Measurements from ENCODE around the gene SOS1. TPM values are rescaled to one million over a fixed set of nuclear protein-coding genes. Genes with fewer than 3 reads are reported as not detected.

SOS1 gene
- total RNA-seq, 1 experiment from 2014 or later, result 28.4 TPM

GRCh38 chr2:38957972-38958371, 162.9 kb downstream of the SOS1 start:
- Mint-ChIP-seq H3K9me3 (peaks cover 3% of the 10 kb centered on the region; the same call in 1 of the 2 replicates), H3K27me3 (ENCODE audit: low read depth) (peaks cover 54% of the 10 kb centered on the region), H3K36me3 (0 out of 2 replicates have a peak, but pooled peaks cover 3% of the 10 kb centered on the region), H3K4me1 (peaks cover 5% of the 10 kb centered on the region; the same call in 1 of the 2 replicates), H3K4me3 (no peak overlapping the region), H3K27ac (no peak overlapping the region)
- ChIA-PET POLR2A (no interaction called here), CTCF (interaction anchor here (1.4 kb wide), 1 partner anchor 10 kb away, joined by 11 read pairs; no protein-coding TSS in a partner anchor)
- TF ChIP-seq SMAD3 (CRISPR knock-in tag; IDR thresholded peaks at IDR 0.05; ENCODE audit: borderline replicate concordance) (no peak), GRHL2 (CRISPR knock-in tag; IDR thresholded peaks at IDR 0.05; ENCODE audit: insufficient replicate concordance, severe bottlenecking) (no peak), ZNF671 (CRISPR knock-in tag; IDR thresholded peaks at IDR 0.05) (no peak)
- TF ChIP-seq, protein P1, sequence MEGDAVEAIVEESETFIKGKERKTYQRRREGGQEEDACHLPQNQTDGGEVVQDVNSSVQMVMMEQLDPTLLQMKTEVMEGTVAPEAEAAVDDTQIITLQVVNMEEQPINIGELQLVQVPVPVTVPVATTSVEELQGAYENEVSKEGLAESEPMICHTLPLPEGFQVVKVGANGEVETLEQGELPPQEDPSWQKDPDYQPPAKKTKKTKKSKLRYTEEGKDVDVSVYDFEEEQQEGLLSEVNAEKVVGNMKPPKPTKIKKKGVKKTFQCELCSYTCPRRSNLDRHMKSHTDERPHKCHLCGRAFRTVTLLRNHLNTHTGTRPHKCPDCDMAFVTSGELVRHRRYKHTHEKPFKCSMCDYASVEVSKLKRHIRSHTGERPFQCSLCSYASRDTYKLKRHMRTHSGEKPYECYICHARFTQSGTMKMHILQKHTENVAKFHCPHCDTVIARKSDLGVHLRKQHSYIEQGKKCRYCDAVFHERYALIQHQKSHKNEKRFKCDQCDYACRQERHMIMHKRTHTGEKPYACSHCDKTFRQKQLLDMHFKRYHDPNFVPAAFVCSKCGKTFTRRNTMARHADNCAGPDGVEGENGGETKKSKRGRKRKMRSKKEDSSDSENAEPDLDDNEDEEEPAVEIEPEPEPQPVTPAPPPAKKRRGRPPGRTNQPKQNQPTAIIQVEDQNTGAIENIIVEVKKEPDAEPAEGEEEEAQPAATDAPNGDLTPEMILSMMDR (IDR thresholded peaks at IDR 0.05), result no peak
- DNase-seq (ENCODE audit: low spot score) (no peak), ATAC-seq (no peak)

DNA sequence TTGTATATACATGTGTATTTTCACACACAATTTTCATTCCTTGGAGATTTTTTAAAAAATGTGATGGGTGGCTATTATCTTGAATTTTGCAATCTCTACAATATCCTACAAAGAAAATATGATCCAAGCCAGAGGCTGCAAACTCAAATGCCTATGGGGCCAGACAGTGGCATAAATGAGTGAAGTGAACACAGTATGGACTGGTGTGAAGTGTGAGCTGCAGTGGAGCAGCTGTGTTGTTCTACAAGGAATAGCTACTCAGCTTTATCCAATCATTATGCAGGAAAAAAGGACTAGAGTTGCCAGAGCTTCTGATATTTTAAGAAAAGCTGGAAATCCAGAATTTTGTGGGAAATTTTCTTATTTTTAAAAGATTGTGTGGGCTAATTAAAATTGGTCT, 169.1 kb downstream of the SOS1 start:
- Mint-ChIP-seq H3K27ac (no peak overlapping the region), H3K4me3 (no peak overlapping the region), H3K4me1 (peaks cover 10% of the 10 kb centered on the region), H3K36me3 (no peaks in the 10 kb centered on the region), H3K9me3 (no peaks in the 10 kb centered on the region), H3K27me3 (ENCODE audit: low read depth) (peaks cover 3% of the 10 kb centered on the region)
- ATAC-seq, result no peak
- ChIA-PET CTCF (no interaction called here), POLR2A (no interaction called here)
- DNase-seq (ENCODE audit: low spot score), result no peak
- no peak for TF ChIP-seq SMAD3 (CRISPR knock-in tag; IDR thresholded peaks at IDR 0.05; ENCODE audit: borderline replicate concordance)

- TF ChIP-seq, protein P2, sequence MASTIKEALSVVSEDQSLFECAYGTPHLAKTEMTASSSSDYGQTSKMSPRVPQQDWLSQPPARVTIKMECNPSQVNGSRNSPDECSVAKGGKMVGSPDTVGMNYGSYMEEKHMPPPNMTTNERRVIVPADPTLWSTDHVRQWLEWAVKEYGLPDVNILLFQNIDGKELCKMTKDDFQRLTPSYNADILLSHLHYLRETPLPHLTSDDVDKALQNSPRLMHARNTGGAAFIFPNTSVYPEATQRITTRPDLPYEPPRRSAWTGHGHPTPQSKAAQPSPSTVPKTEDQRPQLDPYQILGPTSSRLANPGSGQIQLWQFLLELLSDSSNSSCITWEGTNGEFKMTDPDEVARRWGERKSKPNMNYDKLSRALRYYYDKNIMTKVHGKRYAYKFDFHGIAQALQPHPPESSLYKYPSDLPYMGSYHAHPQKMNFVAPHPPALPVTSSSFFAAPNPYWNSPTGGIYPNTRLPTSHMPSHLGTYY (CRISPR knock-in tag; IDR thresholded peaks at IDR 0.05), result no peak
- TF ChIP-seq KAT7 (CRISPR knock-in tag; IDR thresholded peaks at IDR 0.05; ENCODE audit: borderline replicate concordance), result no peak
- TF ChIP-seq FOXK1 (CRISPR knock-in tag; IDR thresholded peaks at IDR 0.05), result no peak
- no peak for TF ChIP-seq ZBTB21 (CRISPR knock-in tag; IDR thresholded peaks at IDR 0.05; ENCODE audit: borderline replicate concordance)
- TF ChIP-seq, protein P3, sequence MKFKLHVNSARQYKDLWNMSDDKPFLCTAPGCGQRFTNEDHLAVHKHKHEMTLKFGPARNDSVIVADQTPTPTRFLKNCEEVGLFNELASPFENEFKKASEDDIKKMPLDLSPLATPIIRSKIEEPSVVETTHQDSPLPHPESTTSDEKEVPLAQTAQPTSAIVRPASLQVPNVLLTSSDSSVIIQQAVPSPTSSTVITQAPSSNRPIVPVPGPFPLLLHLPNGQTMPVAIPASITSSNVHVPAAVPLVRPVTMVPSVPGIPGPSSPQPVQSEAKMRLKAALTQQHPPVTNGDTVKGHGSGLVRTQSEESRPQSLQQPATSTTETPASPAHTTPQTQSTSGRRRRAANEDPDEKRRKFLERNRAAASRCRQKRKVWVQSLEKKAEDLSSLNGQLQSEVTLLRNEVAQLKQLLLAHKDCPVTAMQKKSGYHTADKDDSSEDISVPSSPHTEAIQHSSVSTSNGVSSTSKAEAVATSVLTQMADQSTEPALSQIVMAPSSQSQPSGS (CRISPR knock-in tag; IDR thresholded peaks at IDR 0.05; ENCODE audit: borderline replicate concordance, low read depth), result no peak
- TF ChIP-seq NR3C1 (CRISPR knock-in tag; conservative IDR thresholded peaks at IDR 0.05; ENCODE audit: low read depth), result no peak
- TF ChIP-seq E2F1 (CRISPR knock-in tag; IDR thresholded peaks at IDR 0.05), result no peak
- TF ChIP-seq MYBL2 (CRISPR knock-in tag; IDR thresholded peaks at IDR 0.05), result no peak
- no peak for TF ChIP-seq TEAD4 (CRISPR knock-in tag; IDR thresholded peaks at IDR 0.05)
- Mint-ChIP-seq H3K36me3 (no peaks in the 10 kb centered on the region), H3K9me3 (no peaks in the 10 kb centered on the region), H3K27me3 (ENCODE audit: low read depth) (no peaks in the 10 kb centered on the region), H3K4me1 (peaks cover 21% of the 10 kb centered on the region), H3K27ac (no peak overlapping the region), H3K4me3 (no peak overlapping the region)
- DNase-seq (ENCODE audit: low spot score), result no peak
- ATAC-seq, result no peak
- ChIA-PET CTCF (interaction anchor here (0.8 to 4.1 kb wide), 4 partner anchors 10 to 280 kb away, joined by 3 to 121 read pairs (median 28); no protein-coding TSS in a partner anchor), POLR2A (no interaction called here)
Observed at GRCh38 chr2:38948995-38949394, 171.9 kb downstream of the SOS1 start.

All from WTC11 (cell line).